Left lung (tissue), 10 donors: ENCODE data around the gene MAP3K4. TPM values are rescaled to one million over a fixed set of nuclear protein-coding genes. Genes with fewer than 3 reads are reported as not detected.

Experiments used
- ATAC-seq: fragments of 200-7000 bp; cut with Tn5 transposase; one replicate; pipeline ENCODE4 v1.9.1; 2020; ENCODE audit warnings: moderate library complexity
- DNase-seq, 4 donors: peaks; one replicate each; pipeline ENCODE4 v3.0.0-alpha.2; 2013 to 2020
- H3K27ac ChIP-seq, 2 donors: fragments of 200-600 bp; sonication (generic) in 1 of 2; one replicate each; pipeline versions ENCODE4 v1.5.0 to v1.8.0; 2020 to 2021
- H3K27me3 ChIP-seq, 2 donors: fragments of 200-600 bp; sonication (generic) in 1 of 2; one replicate each; pipeline versions ENCODE4 v1.5.0 to v1.8.0; 2020 to 2021
- H3K36me3 ChIP-seq, 2 donors: fragments of 200-600 bp; sonication (generic) in 1 of 2; one replicate each; pipeline versions ENCODE4 v1.5.0 to v1.8.0; 2020 to 2021
- H3K4me1 ChIP-seq, 2 donors: fragments of 200-600 bp; one replicate each; pipeline ENCODE4 v1.8.0; 2021
- H3K4me3 ChIP-seq, 2 donors: fragments of 200-600 bp; sonication (generic) in 1 of 2; one replicate each; pipeline versions ENCODE4 v1.5.0 to v1.8.0; 2020 to 2021; ENCODE audit warnings: mild to moderate bottlenecking in 1 of 2
- H3K9me3 ChIP-seq, 2 donors: fragments of 200-600 bp; sonication (generic) in 1 of 2; one replicate each; pipeline versions ENCODE4 v1.5.0 to v1.8.0; 2020 to 2021
- CTCF ChIP-seq, 2 donors: fragments of 200-600 bp; sonication (generic) in 1 of 2; IDR thresholded peaks; one replicate each; pipeline versions ENCODE4 v1.5.0 to v1.8.0; 2021; ENCODE audit warnings: antibody characterized with exemption in 2 of 2
- intact Hi-C, 2 donors: fragments of 100-400 bp; cut with DNase I; formaldehyde crosslinking; loops; one replicate each; pipeline versions ENCODE4 v1.11.2 to v1.14.2; 2022
- polyA plus RNA-seq, 6 donors: library from polyadenylated mRNA; unstranded; fragments of 120-200 nt; gene quantifications; one replicate each; pipeline ENCODE4 v1.2.1, GENCODE V29; 2013; ENCODE audit not compliant: insufficient read length in 6 of 6
- total RNA-seq, 2 donors: library from RNA; stranded (reverse); fragmentation: NEBNext Ultra II Directional; extraction: Animal tissue kit (Norgen Biotek cat#: 25700); gene quantifications; one replicate each; pipeline ENCODE4 v1.2.1, GENCODE V29; 2021
- donor health status: DM: no; HTN: yes; CAD: no.
- donor health status: DM: no; HTN: no; CAD: no.

Gene MAP3K4
- total and polyA plus RNA-seq, 8 donors = 35.6 to 51.8 (median 45.8) TPM

- intact Hi-C loops = no loop called here
- Histone ChIP-seq H3K4me1 (no peaks in the 10 kb centered on the region), H3K27me3 (no peaks in the 10 kb centered on the region), H3K27ac (no peak overlapping the region), H3K36me3 (peaks cover 0 to 87% of the 10 kb centered on the region in 2 donors), H3K9me3 (no peaks in the 10 kb centered on the region), H3K4me3 (no peak overlapping the region)
- no peak for DNase-seq
- no peak for ATAC-seq
- TF ChIP-seq CTCF (IDR thresholded peaks at IDR 0.05) = no peak
Measured at GRCh38 chr6:161094955-161095354, 103.4 kb downstream of the MAP3K4 start.

DNA sequence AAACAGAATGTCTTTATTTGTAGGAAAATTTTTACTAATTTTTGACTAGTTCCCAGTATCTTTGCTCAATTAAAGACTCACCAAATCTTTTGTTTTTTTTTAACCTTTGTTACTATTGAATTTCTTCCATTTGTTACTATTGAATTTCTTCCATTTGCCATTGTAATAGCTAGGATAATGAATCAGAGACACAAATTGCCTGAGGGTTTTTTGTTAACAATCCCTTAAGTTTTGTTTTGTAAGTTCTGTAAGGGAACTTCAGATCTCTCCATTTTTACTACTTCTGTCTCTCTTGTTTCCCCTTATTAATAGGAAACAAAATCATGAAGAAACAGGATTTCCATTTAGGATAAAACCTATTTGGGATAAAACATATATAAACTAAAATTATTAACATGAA is 104.3 kb downstream of the MAP3K4 start:
- no peak for TF ChIP-seq CTCF (IDR thresholded peaks at IDR 0.05)
- Histone ChIP-seq H3K27me3 (no peaks in the 10 kb centered on the region), H3K36me3 (peaks cover 0 to 82% of the 10 kb centered on the region in 2 donors), H3K9me3 (no peaks in the 10 kb centered on the region), H3K27ac (no peak overlapping the region), H3K4me3 (no peak overlapping the region), H3K4me1 (no peaks in the 10 kb centered on the region)
- intact Hi-C loops = no loop called here
- DNase-seq (no peak), ATAC-seq (no peak)

DNA sequence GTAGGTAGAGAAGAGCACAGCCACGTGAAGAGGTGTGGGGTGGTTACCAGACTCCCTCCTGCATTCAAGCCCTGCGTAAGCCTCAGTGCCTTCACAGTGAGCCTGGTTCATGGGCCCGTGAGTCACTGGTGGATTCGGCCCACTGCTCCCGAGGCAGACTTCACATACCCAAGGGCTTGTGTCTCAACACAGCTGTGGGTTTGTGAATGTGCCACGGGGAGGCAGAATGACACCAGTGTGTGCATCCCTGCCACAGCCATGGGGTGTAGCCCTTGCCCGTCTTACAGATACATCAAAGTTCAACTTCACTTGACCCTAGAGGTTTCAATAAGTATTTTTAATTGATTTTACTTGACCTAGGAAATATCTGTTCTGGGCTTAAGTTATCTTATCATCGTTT is 108.5 kb downstream of the MAP3K4 start:
- intact Hi-C loops = no loop called here
- Histone ChIP-seq H3K4me3 (no peak overlapping the region), H3K27me3 (no peaks in the 10 kb centered on the region), H3K9me3 (no peaks in the 10 kb centered on the region), H3K27ac (no peak overlapping the region), H3K36me3 (peaks cover 0 to 84% of the 10 kb centered on the region in 2 donors), H3K4me1 (no peaks in the 10 kb centered on the region)
- DNase-seq = no peak
- no peak for TF ChIP-seq CTCF (IDR thresholded peaks at IDR 0.05)
- no peak for ATAC-seq

DNA sequence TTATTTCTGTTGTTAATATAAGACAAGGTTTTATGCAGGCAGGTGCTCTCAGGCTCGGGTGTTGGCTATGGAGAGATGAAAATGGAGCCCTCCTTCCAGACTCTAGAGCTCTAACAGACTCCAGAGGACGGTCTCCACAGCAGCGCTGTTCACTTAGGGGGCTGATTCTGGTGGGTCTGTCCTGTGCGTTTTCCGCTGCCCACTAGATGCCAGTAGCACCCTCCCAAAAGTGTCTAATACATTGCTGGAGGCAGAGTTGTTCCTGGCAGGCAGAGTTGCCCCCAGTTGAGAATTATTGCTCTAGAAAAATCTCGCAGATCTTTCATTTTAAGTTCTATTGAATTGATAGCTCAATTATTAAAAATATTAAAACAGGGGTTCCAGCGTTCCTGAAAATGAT is 109.9 kb downstream of the MAP3K4 start:
- intact Hi-C loops = no loop called here
- peaks cover 0 to 89% of the 10 kb centered on the region in 2 donors for H3K36me3 ChIP-seq
- H3K27me3 ChIP-seq = no peaks in the 10 kb centered on the region
- no peaks in the 10 kb centered on the region for H3K4me1 ChIP-seq
- no peaks in the 10 kb centered on the region for H3K9me3 ChIP-seq
- DNase-seq (peak in 1 of 4 donors; percentile 14), ATAC-seq (no peak)
- H3K4me3 ChIP-seq = no peak overlapping the region
- no peak for TF ChIP-seq CTCF (IDR thresholded peaks at IDR 0.05)
- H3K27ac ChIP-seq = no peak overlapping the region

GRCh38 chr6:161103475-161103874 is 111.9 kb downstream of the MAP3K4 start:
- no peaks in the 10 kb centered on the region for H3K27me3 ChIP-seq
- intact Hi-C loops = no loop called here
- H3K9me3 ChIP-seq = no peaks in the 10 kb centered on the region
- no peak overlapping the region for H3K4me3 ChIP-seq
- ATAC-seq (no peak), DNase-seq (no peak)
- TF ChIP-seq CTCF (IDR thresholded peaks at IDR 0.05) = no peak
- H3K36me3 ChIP-seq = peaks cover 0 to 89% of the 10 kb centered on the region in 2 donors
- H3K4me1 ChIP-seq = peaks cover 0 to 6% of the 10 kb centered on the region in 2 donors
- H3K27ac ChIP-seq = no peak overlapping the region
